ENCODE measurements around the gene PSMB11. TPM values are rescaled to one million over a fixed set of nuclear protein-coding genes. Genes with fewer than 3 reads are reported as not detected.
A peak's percentile ranks its signal among the peaks of the same experiment; 100 is the strongest.

The PSMB11 gene
- total RNA-seq, 1 donor from 2014 or later: not detected

- no peaks in the 10 kb centered on the region for H3K9me3 Mint-ChIP-seq (ENCODE audit: unreplicated experiment)
- H3K36me3 Mint-ChIP-seq (ENCODE audit: low read depth, unreplicated experiment): peaks cover 13% of the 10 kb centered on the region
- peak; percentile 85 for DNase-seq (ENCODE audit: low spot score)
- H3K4me1 Mint-ChIP-seq (ENCODE audit: unreplicated experiment): peaks cover 15% of the 10 kb centered on the region
- peak overlapping the region; percentile 55 for H3K27ac Mint-ChIP-seq (ENCODE audit: unreplicated experiment)
- peak overlapping the region; percentile 91 for H3K4me3 Mint-ChIP-seq (ENCODE audit: unreplicated experiment)
- TF ChIP-seq, protein P1, sequence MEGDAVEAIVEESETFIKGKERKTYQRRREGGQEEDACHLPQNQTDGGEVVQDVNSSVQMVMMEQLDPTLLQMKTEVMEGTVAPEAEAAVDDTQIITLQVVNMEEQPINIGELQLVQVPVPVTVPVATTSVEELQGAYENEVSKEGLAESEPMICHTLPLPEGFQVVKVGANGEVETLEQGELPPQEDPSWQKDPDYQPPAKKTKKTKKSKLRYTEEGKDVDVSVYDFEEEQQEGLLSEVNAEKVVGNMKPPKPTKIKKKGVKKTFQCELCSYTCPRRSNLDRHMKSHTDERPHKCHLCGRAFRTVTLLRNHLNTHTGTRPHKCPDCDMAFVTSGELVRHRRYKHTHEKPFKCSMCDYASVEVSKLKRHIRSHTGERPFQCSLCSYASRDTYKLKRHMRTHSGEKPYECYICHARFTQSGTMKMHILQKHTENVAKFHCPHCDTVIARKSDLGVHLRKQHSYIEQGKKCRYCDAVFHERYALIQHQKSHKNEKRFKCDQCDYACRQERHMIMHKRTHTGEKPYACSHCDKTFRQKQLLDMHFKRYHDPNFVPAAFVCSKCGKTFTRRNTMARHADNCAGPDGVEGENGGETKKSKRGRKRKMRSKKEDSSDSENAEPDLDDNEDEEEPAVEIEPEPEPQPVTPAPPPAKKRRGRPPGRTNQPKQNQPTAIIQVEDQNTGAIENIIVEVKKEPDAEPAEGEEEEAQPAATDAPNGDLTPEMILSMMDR (IDR thresholded peaks at IDR 0.05; ENCODE audit: unreplicated experiment): peak; percentile 57
- H3K27me3 Mint-ChIP-seq (ENCODE audit: unreplicated experiment): peaks cover 6% of the 10 kb centered on the region
These were observed 14.3 kb downstream of the PSMB11 start for GRCh38 chr14:23056145-23056955.

DNA sequence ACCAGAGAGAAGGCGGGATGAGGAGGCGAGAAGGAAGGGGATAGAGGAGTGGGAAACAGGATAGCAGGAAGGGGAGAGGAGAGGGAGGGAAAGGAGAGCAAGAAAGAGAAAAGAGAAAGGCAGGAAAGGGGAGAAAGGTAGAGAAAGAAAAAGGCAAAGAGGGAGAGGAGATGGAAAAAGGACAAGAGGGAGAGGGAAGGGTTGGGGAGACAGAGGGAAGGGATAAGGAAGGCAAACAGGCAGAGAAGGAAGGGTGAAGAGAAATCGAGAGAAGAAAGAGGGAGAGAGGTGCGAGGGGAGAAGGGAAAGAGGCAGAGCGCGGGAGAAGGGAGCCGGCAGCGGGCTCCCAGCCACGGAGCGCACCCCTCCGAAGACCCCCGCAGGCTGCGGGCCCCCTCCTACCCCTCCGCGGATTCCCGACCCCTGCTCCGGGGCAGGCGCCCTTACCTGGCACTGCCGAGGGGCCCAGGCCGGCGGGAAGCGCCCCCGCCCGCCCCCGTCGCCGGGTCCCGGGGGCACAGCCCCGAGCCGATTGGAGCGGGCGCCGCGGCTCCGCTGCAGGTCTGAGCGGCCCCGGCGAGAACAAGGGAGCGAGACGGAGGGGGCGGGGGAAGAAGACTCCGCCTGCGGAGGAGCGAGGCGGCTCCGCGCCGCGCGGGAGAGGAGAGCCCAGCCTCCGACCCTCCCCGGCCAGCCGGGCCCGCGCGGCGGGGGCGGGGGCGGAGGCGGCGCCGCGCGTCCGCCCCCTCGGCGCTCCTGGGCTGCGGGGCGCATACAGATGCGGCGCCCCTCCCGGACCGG is 15.1 kb downstream of the PSMB11 start, which contains the start of gene CDH24:
Gene CDH24 (minus strand): TSS at position 565 of the 801 bp plus-strand sequence. CDS start 1,787 bp downstream, outside the sequence.
- TF ChIP-seq, protein P1 (IDR thresholded peaks at IDR 0.05; ENCODE audit: unreplicated experiment): no peak
- H3K9me3 Mint-ChIP-seq (ENCODE audit: unreplicated experiment): no peaks in the 10 kb centered on the region
- H3K4me3 Mint-ChIP-seq (ENCODE audit: unreplicated experiment): peak within 1 kb of the TSS; percentile 91
- H3K36me3 Mint-ChIP-seq (ENCODE audit: low read depth, unreplicated experiment): peaks cover 15% of the 10 kb centered on the region
- peaks cover 6% of the 10 kb centered on the region for H3K27me3 Mint-ChIP-seq (ENCODE audit: unreplicated experiment)
- DNase-seq (ENCODE audit: low spot score): peak; percentile 71
- peak within 1 kb of the TSS; percentile 55 for H3K27ac Mint-ChIP-seq (ENCODE audit: unreplicated experiment)
- peaks cover 15% of the 10 kb centered on the region for H3K4me1 Mint-ChIP-seq (ENCODE audit: unreplicated experiment)

DNA sequence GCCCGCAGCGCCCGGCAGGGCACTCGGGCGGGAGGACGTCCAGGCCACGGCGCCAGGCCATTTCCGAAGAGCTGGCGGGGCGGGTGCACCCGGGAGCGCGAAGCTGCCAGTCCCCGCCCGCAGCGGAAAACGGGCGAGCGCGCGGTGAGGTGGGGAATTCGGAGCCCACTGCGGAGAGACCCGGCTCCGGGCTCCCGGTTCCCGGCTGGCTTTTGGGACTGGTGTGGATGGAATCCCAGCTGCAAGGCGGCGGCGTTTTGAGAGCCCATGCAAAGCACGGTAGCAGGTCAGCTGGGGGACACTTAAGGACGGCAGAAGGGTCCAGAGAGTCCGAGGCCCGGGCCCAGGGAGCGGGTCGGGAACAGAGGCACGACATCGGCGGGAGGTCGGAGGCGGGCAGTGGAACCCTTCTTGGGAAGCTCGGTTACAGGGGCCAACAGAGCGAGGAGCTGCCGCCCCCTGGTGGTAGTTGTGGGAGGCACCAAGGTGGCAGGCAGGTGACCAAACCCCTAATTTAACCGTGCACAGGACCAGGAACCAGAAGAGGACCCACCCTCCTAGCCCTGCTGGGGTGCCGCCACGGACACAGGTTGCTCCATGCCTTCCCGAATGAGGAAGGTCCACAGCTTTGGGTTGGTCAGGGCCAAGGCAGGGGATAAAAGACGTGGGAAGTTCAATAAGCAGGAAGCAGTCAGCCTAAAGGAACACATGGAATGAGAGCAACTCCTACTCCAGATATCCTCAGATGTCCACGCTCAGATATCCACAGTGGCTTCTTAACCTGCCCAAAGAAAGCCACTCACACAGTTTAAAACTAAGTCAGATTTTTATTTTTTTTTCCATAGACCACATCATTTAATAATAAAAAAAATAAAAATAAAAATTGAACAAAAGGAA is 16.0 kb downstream of the PSMB11 start:
- H3K36me3 Mint-ChIP-seq (ENCODE audit: low read depth, unreplicated experiment): peaks cover 20% of the 10 kb centered on the region
- peaks cover 6% of the 10 kb centered on the region for H3K27me3 Mint-ChIP-seq (ENCODE audit: unreplicated experiment)
- peak overlapping the region; percentile 85 for H3K4me3 Mint-ChIP-seq (ENCODE audit: unreplicated experiment)
- H3K4me1 Mint-ChIP-seq (ENCODE audit: unreplicated experiment): peaks cover 15% of the 10 kb centered on the region
- peak; percentile 93 for DNase-seq (ENCODE audit: low spot score)
- H3K9me3 Mint-ChIP-seq (ENCODE audit: unreplicated experiment): no peaks in the 10 kb centered on the region
- H3K27ac Mint-ChIP-seq (ENCODE audit: unreplicated experiment): no peak overlapping the region
- TF ChIP-seq, protein P1 (IDR thresholded peaks at IDR 0.05; ENCODE audit: unreplicated experiment): peak; percentile 99

DNA sequence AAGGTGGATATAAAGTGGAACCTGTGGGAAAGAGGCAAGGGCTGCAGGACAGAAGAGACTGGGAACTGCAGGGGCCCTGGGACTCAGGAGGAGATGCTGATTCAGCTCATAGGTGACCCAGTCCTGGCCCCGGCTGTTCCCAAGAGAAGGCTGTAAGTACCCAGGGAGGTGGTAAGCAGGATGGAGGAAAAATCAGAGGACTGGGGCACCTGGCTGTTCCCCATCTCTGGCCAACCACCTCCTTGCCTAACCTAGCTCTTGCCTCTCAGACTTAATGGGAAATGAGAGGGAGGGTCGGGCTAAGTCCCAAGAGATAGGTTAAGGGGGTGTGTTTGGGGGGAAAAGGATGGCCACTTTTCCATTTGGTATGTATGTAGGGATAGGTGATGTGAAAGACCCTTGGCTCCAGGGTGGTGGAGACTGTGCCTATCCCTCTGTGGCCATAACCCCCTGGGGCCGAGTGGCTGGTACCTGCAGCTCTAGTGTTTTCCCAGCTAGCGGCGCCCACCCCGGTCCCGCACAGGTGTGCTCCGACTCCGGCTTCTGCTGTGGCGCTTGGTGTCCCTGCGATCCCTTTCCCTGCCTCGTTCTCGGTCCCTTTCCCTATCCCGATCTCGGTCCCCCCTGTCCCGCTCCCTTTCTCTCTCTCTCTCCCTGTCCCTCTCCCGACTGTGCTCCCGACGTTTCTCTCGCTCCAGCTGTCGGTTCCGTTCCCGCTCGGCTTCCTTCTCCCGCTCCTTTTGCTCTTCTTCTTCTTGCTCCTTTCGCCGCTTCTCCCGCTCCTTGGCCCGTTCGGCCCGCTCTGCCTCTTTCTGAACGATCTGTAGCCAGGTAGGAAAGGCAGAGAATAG is 16.9 kb downstream of the PSMB11 start:
- Mint-ChIP-seq H3K4me1 (ENCODE audit: unreplicated experiment) (peaks cover 15% of the 10 kb centered on the region), H3K9me3 (ENCODE audit: unreplicated experiment) (no peaks in the 10 kb centered on the region), H3K36me3 (ENCODE audit: low read depth, unreplicated experiment) (peaks cover 27% of the 10 kb centered on the region), H3K27me3 (ENCODE audit: unreplicated experiment) (peaks cover 6% of the 10 kb centered on the region), H3K27ac (ENCODE audit: unreplicated experiment) (peak overlapping the region; percentile 74), H3K4me3 (ENCODE audit: unreplicated experiment) (peak overlapping the region; percentile 71)
- no peak for DNase-seq (ENCODE audit: low spot score)
- TF ChIP-seq, protein P1 (IDR thresholded peaks at IDR 0.05; ENCODE audit: unreplicated experiment): no peak

Measured in endothelial cell (in vitro differentiated cells).